Measurements from ENCODE around the gene LAMA3.

LAMA3 gene

GRCh38 chr18:23875966-23876895, 187.0 kb downstream of the LAMA3 start:
- Histone ChIP-seq H3K4me2 (ENCODE audit: low read length, poor library complexity, severe bottlenecking) (no peak overlapping the region), H3K9ac (ENCODE audit: low read length) (no peak overlapping the region), H2AFZ (ENCODE audit: low read depth, low read length) (no peak overlapping the region), H2BK15ac (ENCODE audit: low read depth, poor library complexity, severe bottlenecking) (no peak overlapping the region), H3K27me3 (ENCODE audit: control insufficient read depth in 1 of 2, insufficient read depth in 1 of 2, low read length in 2 of 2) (no peaks in the 10 kb centered on the region), H4K91ac (ENCODE audit: low read length) (no peak overlapping the region), H3K9me3 (ENCODE audit: control insufficient read depth, low read length) (no peaks in the 10 kb centered on the region), H2BK120ac (ENCODE audit: low read depth, low read length) (no peak overlapping the region), H3K79me1 (replicated peaks; ENCODE audit: low read length, poor library complexity, severe bottlenecking) (no peaks in the 10 kb centered on the region), H3K14ac (ENCODE audit: low read length in 2 of 2) (no peak overlapping the region), H3K4me3 (ENCODE audit: insufficient read depth in 1 of 2, low read depth in 1 of 2, low read length in 2 of 2) (no peak overlapping the region), H3K23ac (ENCODE audit: low read length in 2 of 2) (no peak overlapping the region), H3K18ac (ENCODE audit: low read depth in 1 of 2, low read length in 2 of 2) (no peak overlapping the region), H2BK12ac (ENCODE audit: low read length in 2 of 2) (no peak overlapping the region), H2AK5ac (ENCODE audit: low read length, severe bottlenecking) (no peak overlapping the region), H2BK5ac (ENCODE audit: low read depth, low read length, poor library complexity, severe bottlenecking) (no peak overlapping the region), H3K4ac (ENCODE audit: low read depth in 1 of 2, low read length in 2 of 2) (no peak overlapping the region), H3K36me3 (ENCODE audit: control insufficient read depth in 1 of 2, insufficient read depth in 2 of 2, low read depth in 1 of 2, low read length in 2 of 2) (peaks cover 5 to 48% of the 10 kb centered on the region in 2 experiments), H3K4me1 (ENCODE audit: control insufficient read depth, insufficient read depth, low read depth, low read length) (peaks cover 8% of the 10 kb centered on the region), H4K8ac (ENCODE audit: low read length) (no peak overlapping the region), H3K27ac (ENCODE audit: low read length, poor library complexity, severe bottlenecking) (no peak overlapping the region)
- DNase-seq, result no peak
- WGBS, result 88% methylated on average over 7 of the region's 11 CpGs

GRCh38 chr18:23876921-23877320, 187.7 kb downstream of the LAMA3 start:
- H4K8ac ChIP-seq (ENCODE audit: low read length), result no peak overlapping the region
- 72% methylated on average over 2 of the region's 7 CpGs for WGBS

GRCh38 chr18:23877371-23877770, 188.1 kb downstream of the LAMA3 start:
- WGBS, result 84% methylated on average over 4 of the region's 4 CpGs
- no peaks in the 10 kb centered on the region for H3K9me3 ChIP-seq (ENCODE audit: control insufficient read depth, low read length)

More at GRCh38 chr18:23876921-23877320, 187.7 kb downstream of the LAMA3 start:
- Histone ChIP-seq H2AFZ (ENCODE audit: low read depth, low read length) (no peak overlapping the region), H3K14ac (ENCODE audit: low read length in 2 of 2) (no peak overlapping the region), H3K79me1 (replicated peaks; ENCODE audit: low read length, poor library complexity, severe bottlenecking) (no peaks in the 10 kb centered on the region), H3K27ac (ENCODE audit: low read length, poor library complexity, severe bottlenecking) (no peak overlapping the region), H3K23ac (ENCODE audit: low read length in 2 of 2) (no peak overlapping the region), H4K91ac (ENCODE audit: low read length) (no peak overlapping the region), H3K9ac (ENCODE audit: low read length) (no peak overlapping the region), H2BK15ac (ENCODE audit: low read depth, poor library complexity, severe bottlenecking) (no peak overlapping the region), H3K4me3 (ENCODE audit: insufficient read depth in 1 of 2, low read depth in 1 of 2, low read length in 2 of 2) (no peak overlapping the region), H3K4me2 (ENCODE audit: low read length, poor library complexity, severe bottlenecking) (no peak overlapping the region), H3K4me1 (ENCODE audit: control insufficient read depth, insufficient read depth, low read depth, low read length) (peaks cover 4% of the 10 kb centered on the region), H3K4ac (ENCODE audit: low read depth in 1 of 2, low read length in 2 of 2) (no peak overlapping the region), H2BK5ac (ENCODE audit: low read depth, low read length, poor library complexity, severe bottlenecking) (no peak overlapping the region), H3K27me3 (ENCODE audit: control insufficient read depth in 1 of 2, insufficient read depth in 1 of 2, low read length in 2 of 2) (no peaks in the 10 kb centered on the region), H3K36me3 (ENCODE audit: control insufficient read depth in 1 of 2, insufficient read depth in 2 of 2, low read depth in 1 of 2, low read length in 2 of 2) (peaks cover 5 to 44% of the 10 kb centered on the region in 2 experiments), H2BK120ac (ENCODE audit: low read depth, low read length) (no peak overlapping the region), H2BK12ac (ENCODE audit: low read length in 2 of 2) (no peak overlapping the region), H3K9me3 (ENCODE audit: control insufficient read depth, low read length) (no peaks in the 10 kb centered on the region), H3K18ac (ENCODE audit: low read depth in 1 of 2, low read length in 2 of 2) (no peak overlapping the region), H2AK5ac (ENCODE audit: low read length, severe bottlenecking) (no peak overlapping the region)
- no peak for DNase-seq

DNA sequence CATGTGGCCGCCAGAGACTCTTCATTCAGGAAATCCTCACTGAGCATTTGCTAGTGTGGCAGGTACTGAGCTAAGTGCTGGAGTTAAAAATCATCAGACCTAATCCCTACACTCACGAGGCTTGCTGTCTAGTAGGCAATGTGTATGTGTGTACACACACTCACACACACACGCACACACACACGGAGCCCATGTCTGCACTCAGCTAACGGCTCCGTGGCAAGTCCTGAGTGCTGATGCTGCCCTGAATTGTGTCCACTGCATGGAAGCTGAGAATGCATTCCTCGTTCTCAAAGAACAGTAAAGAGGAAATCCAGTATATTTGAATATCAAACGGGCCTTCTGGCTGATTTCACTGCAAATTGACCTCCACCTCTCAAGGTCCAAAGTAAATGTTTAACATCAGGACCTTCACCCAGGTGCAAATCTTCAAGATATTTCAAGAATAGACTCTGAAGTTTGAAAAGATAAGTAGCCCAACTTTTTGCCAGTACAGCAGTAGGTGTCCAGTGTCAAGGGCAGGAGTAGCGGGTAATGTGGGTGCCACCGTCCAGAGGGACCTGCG, 189.2 kb downstream of the LAMA3 start:
- no peak overlapping the region for H2BK15ac ChIP-seq (ENCODE audit: low read depth, poor library complexity, severe bottlenecking)
- H2BK5ac ChIP-seq (ENCODE audit: low read depth, low read length, poor library complexity, severe bottlenecking), result no peak overlapping the region
- H2AK5ac ChIP-seq (ENCODE audit: low read length, severe bottlenecking), result no peak overlapping the region
- H3K4me2 ChIP-seq (ENCODE audit: low read length, poor library complexity, severe bottlenecking), result no peak overlapping the region
- H3K4me1 ChIP-seq (ENCODE audit: control insufficient read depth, insufficient read depth, low read depth, low read length), result no peaks in the 10 kb centered on the region
- no peak overlapping the region for H3K14ac ChIP-seq (ENCODE audit: low read length in 2 of 2)
- 92% methylated on average over 9 of the region's 11 CpGs for WGBS
- H3K36me3 ChIP-seq (ENCODE audit: control insufficient read depth in 1 of 2, insufficient read depth in 2 of 2, low read depth in 1 of 2, low read length in 2 of 2), result peaks cover 3 to 35% of the 10 kb centered on the region in 2 experiments
- no peak overlapping the region for H2BK12ac ChIP-seq (ENCODE audit: low read length in 2 of 2)
- DNase-seq, result no peak
- H3K18ac ChIP-seq (ENCODE audit: low read depth in 1 of 2, low read length in 2 of 2), result no peak overlapping the region
- H4K91ac ChIP-seq (ENCODE audit: low read length), result no peak overlapping the region
- H3K27me3 ChIP-seq (ENCODE audit: control insufficient read depth in 1 of 2, insufficient read depth in 1 of 2, low read length in 2 of 2), result no peaks in the 10 kb centered on the region
- H2AFZ ChIP-seq (ENCODE audit: low read depth, low read length), result no peak overlapping the region
- H3K27ac ChIP-seq (ENCODE audit: low read length, poor library complexity, severe bottlenecking), result no peak overlapping the region
- no peaks in the 10 kb centered on the region for H3K79me1 ChIP-seq (replicated peaks; ENCODE audit: low read length, poor library complexity, severe bottlenecking)
- no peak overlapping the region for H4K8ac ChIP-seq (ENCODE audit: low read length)
- no peak overlapping the region for H2BK120ac ChIP-seq (ENCODE audit: low read depth, low read length)
- H3K9ac ChIP-seq (ENCODE audit: low read length), result no peak overlapping the region
- H3K4ac ChIP-seq (ENCODE audit: low read depth in 1 of 2, low read length in 2 of 2), result no peak overlapping the region
- no peak overlapping the region for H3K4me3 ChIP-seq (ENCODE audit: insufficient read depth in 1 of 2, low read depth in 1 of 2, low read length in 2 of 2)
- no peaks in the 10 kb centered on the region for H3K9me3 ChIP-seq (ENCODE audit: control insufficient read depth, low read length)
- no peak overlapping the region for H3K23ac ChIP-seq (ENCODE audit: low read length in 2 of 2)

More at GRCh38 chr18:23877371-23877770, 188.1 kb downstream of the LAMA3 start:
- Histone ChIP-seq H2BK12ac (ENCODE audit: low read length in 2 of 2) (no peak overlapping the region), H2BK5ac (ENCODE audit: low read depth, low read length, poor library complexity, severe bottlenecking) (no peak overlapping the region), H4K91ac (ENCODE audit: low read length) (no peak overlapping the region), H3K27ac (ENCODE audit: low read length, poor library complexity, severe bottlenecking) (no peak overlapping the region), H3K23ac (ENCODE audit: low read length in 2 of 2) (no peak overlapping the region), H3K4me1 (ENCODE audit: control insufficient read depth, insufficient read depth, low read depth, low read length) (peaks cover 4% of the 10 kb centered on the region), H3K79me1 (replicated peaks; ENCODE audit: low read length, poor library complexity, severe bottlenecking) (no peaks in the 10 kb centered on the region), H3K4ac (ENCODE audit: low read depth in 1 of 2, low read length in 2 of 2) (no peak overlapping the region), H2AFZ (ENCODE audit: low read depth, low read length) (no peak overlapping the region), H3K27me3 (ENCODE audit: control insufficient read depth in 1 of 2, insufficient read depth in 1 of 2, low read length in 2 of 2) (no peaks in the 10 kb centered on the region), H3K4me2 (ENCODE audit: low read length, poor library complexity, severe bottlenecking) (no peak overlapping the region), H2BK15ac (ENCODE audit: low read depth, poor library complexity, severe bottlenecking) (no peak overlapping the region), H4K8ac (ENCODE audit: low read length) (no peak overlapping the region), H3K36me3 (ENCODE audit: control insufficient read depth in 1 of 2, insufficient read depth in 2 of 2, low read depth in 1 of 2, low read length in 2 of 2) (peaks cover 5 to 43% of the 10 kb centered on the region in 2 experiments), H3K14ac (ENCODE audit: low read length in 2 of 2) (no peak overlapping the region), H3K4me3 (ENCODE audit: insufficient read depth in 1 of 2, low read depth in 1 of 2, low read length in 2 of 2) (no peak overlapping the region), H3K18ac (ENCODE audit: low read depth in 1 of 2, low read length in 2 of 2) (no peak overlapping the region), H2BK120ac (ENCODE audit: low read depth, low read length) (no peak overlapping the region), H3K9ac (ENCODE audit: low read length) (no peak overlapping the region), H2AK5ac (ENCODE audit: low read length, severe bottlenecking) (no peak overlapping the region)
- no peak for DNase-seq
